HG03097 (cell line): ENCODE results near the gene CALN1.

ENCODE experiments used
- ATAC-seq: cut with Tn5 transposase; IDR thresholded peaks from one replicate; pipeline ENCODE4 v1.9.1; 2021; ENCODE audit not compliant: unreplicated experiment, low FRiP score

Gene CALN1

GRCh38 chr7:72272479-72272878 lies 139.7 kb downstream of the CALN1 start:
- ATAC-seq: no peak

DNA sequence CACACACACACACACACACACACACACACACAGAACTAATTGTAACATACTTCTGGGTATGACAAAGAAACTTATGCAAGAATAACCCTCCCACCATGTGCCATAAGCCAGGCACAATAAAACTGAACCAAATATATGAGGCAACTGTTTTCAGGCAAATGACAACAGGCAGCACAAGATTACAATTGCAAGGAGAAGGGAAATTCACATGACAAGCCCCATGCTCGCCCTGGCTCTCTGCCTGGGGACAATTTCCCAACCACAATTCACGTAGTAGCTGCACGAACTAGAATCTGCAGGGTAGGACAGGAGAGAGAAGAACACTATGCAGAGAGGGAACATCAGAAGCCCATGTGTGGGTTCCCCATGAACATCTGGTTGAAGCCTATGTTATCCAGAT lies 143.3 kb downstream of the CALN1 start:
- no peak for ATAC-seq

DNA sequence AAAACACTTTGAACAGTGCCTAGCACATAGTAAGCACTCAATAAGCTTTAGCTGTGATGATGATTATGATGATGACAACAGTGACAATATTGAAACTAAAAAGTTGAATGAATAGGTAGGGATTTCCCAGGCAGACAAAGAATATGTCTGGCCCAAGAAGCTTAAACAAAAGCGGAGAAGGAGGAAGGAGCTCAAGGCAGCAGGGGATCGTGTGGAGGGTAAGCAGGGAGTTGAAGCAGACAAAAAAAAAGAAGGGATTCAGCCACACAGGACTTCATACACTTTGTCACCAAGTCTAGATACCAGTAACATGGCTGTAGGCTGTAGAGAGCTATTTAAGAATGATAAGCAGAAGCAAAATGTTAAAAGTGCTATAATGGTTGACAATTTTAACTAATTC lies 144.0 kb downstream of the CALN1 start:
- no peak for ATAC-seq

DNA sequence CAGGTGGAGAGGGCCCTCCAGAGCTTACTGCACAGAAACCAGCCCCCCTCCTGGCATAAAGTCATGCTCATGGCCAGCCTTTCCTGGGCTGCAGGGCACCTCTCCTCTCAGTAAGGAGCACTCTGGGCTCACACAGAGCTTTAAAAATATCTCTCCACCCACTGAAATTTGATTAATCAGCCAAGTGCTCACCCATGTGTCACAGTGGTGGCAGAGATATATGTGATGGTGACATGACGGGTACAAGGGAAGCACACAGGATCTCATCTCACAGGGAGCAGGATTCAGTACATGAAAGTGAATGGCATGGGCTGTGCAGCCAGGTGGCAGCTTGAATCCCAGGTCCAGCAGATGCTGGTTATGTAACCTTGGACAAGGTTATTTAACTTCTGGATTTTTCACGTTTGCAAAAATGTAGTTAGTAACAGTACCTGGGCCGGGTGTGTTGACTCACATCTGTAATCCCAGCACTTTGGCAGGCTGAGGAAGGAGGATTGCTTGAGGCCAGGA lies 144.8 kb downstream of the CALN1 start:
- no peak for ATAC-seq

GRCh38 chr7:72266771-72267170 lies 145.4 kb downstream of the CALN1 start:
- no peak for ATAC-seq

GRCh38 chr7:72265071-72265904 lies 146.8 kb downstream of the CALN1 start:
- ATAC-seq: no peak

- no peak for ATAC-seq
These were observed 151.7 kb downstream of the CALN1 start for GRCh38 chr7:72260406-72260805.

- ATAC-seq: no peak
These were observed 154.1 kb downstream of the CALN1 start for GRCh38 chr7:72258074-72258473.

DNA sequence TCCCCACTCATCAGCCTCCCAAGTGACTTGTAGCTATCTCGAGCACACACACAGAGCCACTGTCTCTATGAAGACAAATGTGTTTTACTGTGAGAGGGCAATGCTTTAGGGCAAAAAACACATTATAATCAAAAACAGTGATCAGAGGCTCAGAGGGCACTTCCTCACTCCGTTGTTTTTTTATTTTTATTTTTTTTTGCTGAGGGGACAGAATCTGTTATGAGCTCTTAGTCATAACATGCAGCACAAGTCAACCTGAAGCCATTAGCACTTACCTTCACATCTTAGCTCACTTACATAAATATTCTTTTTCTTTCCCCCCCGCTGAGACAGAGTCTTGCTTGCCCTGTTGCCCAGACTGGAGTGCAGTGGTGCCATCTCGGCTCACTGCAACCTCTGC lies 157.7 kb downstream of the CALN1 start:
- no peak for ATAC-seq

- no peak for ATAC-seq
These were observed 163.0 kb downstream of the CALN1 start for GRCh38 chr7:72249106-72249505.

DNA sequence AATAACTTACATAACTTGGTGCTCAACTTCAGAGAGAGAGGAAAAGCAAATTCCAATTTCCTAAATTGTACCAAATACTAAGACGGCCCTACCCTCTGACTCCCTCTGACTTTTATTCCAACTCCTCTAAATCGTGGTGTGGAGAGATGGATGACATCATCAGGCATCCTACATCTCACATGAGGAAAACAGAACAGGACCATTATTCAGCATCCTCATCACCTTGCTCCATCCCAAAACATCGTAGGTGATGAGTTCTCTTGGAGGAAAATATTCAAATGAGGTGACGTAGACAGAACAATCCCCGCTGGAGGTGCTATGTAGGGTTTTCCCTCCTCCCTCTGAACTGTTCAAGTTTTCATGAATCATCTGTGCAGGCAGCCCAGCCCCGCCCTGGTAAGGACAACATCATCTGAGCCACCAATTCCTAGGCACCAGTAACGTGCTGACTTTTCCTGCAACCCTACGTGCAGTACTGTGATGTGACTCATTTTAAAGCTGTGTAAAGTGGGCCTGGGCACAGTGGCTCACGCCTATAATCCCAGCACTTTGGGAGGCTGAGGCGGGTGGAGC lies 167.2 kb downstream of the CALN1 start:
- ATAC-seq: no peak

GRCh38 chr7:72243329-72243728 lies 168.8 kb downstream of the CALN1 start:
- no peak for ATAC-seq

DNA sequence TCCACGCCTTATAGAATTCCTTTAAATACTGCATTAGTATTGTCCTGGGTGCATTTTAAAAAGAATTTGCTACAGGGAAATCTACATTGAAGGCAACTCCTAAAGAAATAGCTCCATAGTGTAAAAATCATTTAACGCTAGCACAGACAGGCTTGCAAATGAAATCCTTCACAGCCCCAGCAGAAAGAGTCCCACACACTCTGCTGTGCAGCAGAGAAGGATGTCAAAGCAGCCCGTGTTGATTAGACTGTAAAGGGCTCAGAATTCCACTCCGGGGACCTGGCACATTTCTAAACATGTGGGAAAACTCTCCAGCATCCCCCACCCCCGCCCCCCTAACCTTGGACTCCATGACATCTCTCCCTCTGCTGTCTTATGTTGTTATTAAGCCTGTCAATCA lies 176.8 kb downstream of the CALN1 start:
- no peak for ATAC-seq

DNA sequence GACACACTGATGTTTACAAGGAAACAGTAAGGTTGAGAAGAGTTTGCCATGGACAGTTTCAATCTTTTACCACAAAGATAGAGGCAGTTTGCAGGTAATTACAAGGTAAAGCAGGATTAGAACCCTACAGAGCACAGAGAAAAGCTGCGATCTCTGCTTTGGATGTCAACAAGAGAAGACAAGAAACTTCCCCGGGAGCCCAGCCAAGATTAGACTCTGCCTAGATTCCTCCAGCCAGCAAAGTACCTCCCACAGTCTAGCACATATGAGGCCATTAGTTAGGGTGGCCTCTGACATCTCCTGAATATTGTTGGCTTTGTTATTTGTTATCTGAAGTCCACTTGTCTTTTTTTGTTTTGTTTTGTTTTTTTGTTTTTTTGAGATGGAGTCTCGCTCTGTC lies 178.1 kb downstream of the CALN1 start:
- ATAC-seq: no peak

DNA sequence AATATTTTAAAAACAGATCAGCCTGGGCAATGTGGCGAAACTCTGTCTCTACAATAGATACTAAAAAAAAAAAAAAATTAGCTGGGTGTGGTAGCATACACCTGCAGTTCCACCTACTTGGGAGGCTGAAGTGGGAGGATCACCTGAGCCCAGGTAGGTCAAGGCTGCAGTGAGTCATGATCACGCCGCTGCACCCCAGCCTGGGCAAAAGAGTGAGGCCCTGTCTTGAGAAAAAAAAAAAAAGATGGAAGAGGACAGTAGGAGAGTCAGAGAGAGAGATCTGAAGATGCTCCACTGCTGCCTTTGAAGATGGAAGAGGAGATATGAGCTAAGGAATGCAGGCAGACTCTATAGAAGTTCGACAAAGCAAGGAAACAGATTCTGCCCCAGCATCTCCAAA lies 181.9 kb downstream of the CALN1 start:
- ATAC-seq: no peak

- ATAC-seq: no peak
These were observed 188.8 kb downstream of the CALN1 start for GRCh38 chr7:72223351-72223750.

GRCh38 chr7:72222136-72222535 lies 190.0 kb downstream of the CALN1 start:
- ATAC-seq: no peak

DNA sequence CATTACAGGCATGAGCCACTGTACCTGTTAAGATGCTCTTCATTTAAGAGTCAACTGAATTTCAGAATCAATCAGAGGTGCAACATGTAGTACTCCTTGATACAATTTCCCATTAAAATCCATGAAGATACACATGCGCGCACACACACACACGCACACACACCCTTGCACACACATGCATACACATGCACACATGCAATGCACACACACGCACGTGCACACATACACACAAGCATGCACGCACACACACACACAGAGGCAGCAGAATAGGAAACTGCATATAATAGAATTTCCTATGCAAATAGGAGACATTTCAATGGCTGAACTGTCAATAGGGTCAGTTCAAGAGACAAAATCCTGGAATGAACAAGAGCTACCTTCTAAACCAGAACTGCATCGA lies 192.6 kb downstream of the CALN1 start:
- no peak for ATAC-seq

DNA sequence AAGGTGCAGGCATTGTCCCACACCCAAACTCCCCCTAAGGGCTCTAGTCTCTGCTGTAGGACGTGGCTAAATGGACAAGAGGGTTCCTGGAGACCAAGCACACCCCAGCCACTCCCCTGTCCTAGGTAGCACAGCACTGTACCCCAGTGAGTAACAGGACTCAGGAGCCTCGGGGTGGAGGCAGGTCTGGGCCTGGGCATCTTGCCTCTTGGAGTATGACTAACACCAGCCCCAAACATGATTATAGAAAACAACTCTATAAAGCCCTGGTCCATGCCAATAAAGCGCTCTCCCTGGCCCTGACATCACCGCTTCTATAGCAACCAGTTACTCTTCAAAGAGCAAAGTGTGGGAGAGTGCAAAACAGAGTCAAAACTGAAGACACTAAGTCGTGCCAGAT lies 195.0 kb downstream of the CALN1 start:
- ATAC-seq: no peak

DNA sequence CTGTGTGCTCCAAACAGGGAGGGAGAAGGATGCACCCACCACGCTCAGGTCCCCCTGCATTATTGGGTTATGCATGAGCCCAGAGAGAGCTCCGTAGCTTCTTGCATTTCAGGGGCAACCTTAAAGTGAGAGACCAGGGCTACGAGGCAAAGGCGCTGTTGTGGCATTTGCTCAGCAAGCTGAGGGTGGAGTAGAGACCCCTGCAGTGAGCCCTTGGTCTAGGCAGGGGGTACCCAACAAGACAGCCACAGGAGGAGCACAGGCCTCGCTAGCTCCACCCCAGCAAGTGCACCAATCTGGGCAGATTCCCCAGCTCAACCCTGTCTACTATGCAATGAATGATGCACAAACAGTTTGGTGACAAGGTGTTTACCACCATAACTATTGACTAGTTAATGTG lies 198.4 kb downstream of the CALN1 start:
- no peak for ATAC-seq

GRCh38 chr7:72213081-72213480 lies 199.1 kb downstream of the CALN1 start:
- ATAC-seq: no peak

DNA sequence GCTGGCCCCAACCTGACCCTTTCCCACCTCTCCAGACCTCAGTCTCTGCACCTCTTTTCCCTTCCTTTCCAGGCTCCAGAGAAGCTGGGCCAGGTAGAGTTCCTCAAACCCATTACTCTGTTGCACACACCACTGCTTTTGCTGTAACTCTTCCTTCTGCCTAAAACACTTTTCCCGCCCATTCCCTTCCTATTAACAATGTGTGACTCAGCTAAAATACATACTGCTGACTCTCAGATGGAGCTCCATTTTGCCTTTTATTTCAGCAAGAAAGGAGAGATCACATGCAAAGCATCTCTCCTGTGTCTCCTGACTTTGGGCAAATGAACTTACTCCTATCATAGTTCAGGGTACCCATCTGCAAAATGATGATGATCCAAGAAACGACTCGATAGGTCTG lies 201.0 kb downstream of the CALN1 start:
- no peak for ATAC-seq
